IMR-90 (cell line): ENCODE measurements around the gene NEK4. TPM values are rescaled to one million over a fixed set of nuclear protein-coding genes. Genes with fewer than 3 reads are reported as not detected.

Experiments
- ATAC-seq: fragments of 200-7000 bp; cut with Tn5 transposase; 2 replicates; pipeline ENCODE4 v1.9.1; 2020; ENCODE audit warnings: low read depth, mild to moderate bottlenecking, moderate library complexity
- BruUV-seq: library from RNA; stranded (reverse); fragments of 400-500 nt; replicated peaks from 2 replicates; lab custom pipeline; 2021; lab: Mats Ljungman, UMichigan
- CTCF ChIA-PET: fragments of 300-600 bp; formaldehyde crosslinking; extraction: SDS; loops from one replicate; lab custom pipeline; 2021; ENCODE audit warnings: antibody characterized with exemption; lab: Yijun Ruan, JAX
- POLR2A ChIA-PET: fragments of 300-600 bp; sonication (Branson Sonifier 250); formaldehyde crosslinking; loops from one replicate; lab custom pipeline; 2022; ENCODE audit warnings: antibody characterized with exemption; ENCODE audit not compliant: unreplicated experiment; lab: Charles Lee
- DNase-seq: peaks from one replicate; pipeline ENCODE4 v3.0.0; 2013
- H2AFZ ChIP-seq: replicated peaks from 2 replicates; pipeline ENCODE3; 2013; ENCODE audit warnings: low read length, mild to moderate bottlenecking; ENCODE audit not compliant: poor library complexity
- H2AK5ac ChIP-seq: 2 replicates; pipeline ENCODE4 v1.6.1; 2013; ENCODE audit warnings: low read depth, low read length, inconsistent platforms
- H2AK9ac ChIP-seq: replicated peaks from 2 replicates; pipeline ENCODE3; 2013; ENCODE audit warnings: mild to moderate bottlenecking, low read depth, low read length, moderate library complexity; ENCODE audit not compliant: poor library complexity
- H2BK120ac ChIP-seq: 2 replicates; pipeline ENCODE4 v1.6.1; 2013; ENCODE audit warnings: low read depth, low read length, inconsistent platforms
- H2BK15ac ChIP-seq: 3 replicates; pipeline ENCODE4 v1.6.1; 2013; ENCODE audit warnings: low read depth, low read length, inconsistent platforms
- H2BK20ac ChIP-seq: 2 replicates; pipeline ENCODE4 v1.6.1; 2013; ENCODE audit warnings: low read depth, mild to moderate bottlenecking, inconsistent platforms, low read length, moderate library complexity
- H2BK5ac ChIP-seq: 2 replicates; pipeline ENCODE4 v1.6.1; 2013; ENCODE audit warnings: mild to moderate bottlenecking, low read depth, low read length, inconsistent platforms; ENCODE audit not compliant: poor library complexity, severe bottlenecking
- H3K14ac ChIP-seq: replicated peaks from 2 replicates; pipeline ENCODE4 v1.6.1; 2013; ENCODE audit warnings: low read depth, low read length, inconsistent platforms
- H3K18ac ChIP-seq: 2 replicates; pipeline ENCODE4 v1.6.1; 2013; ENCODE audit warnings: low read depth, low read length, control low read depth
- H3K23ac ChIP-seq: 2 replicates; pipeline ENCODE4 v1.6.1; 2013; ENCODE audit warnings: low read depth, low read length, inconsistent platforms
- H3K27ac ChIP-seq: 2 replicates; pipeline ENCODE4 v1.5.1; 2013; ENCODE audit warnings: mild to moderate bottlenecking, control low read depth, low read length; ENCODE audit not compliant: insufficient read depth
- H3K27me3 ChIP-seq: 2 replicates; pipeline ENCODE4 v1.6.1; 2013; ENCODE audit warnings: low read length; ENCODE audit not compliant: control insufficient read depth, insufficient read depth
- H3K36me3 ChIP-seq: 2 replicates; pipeline ENCODE4 v1.6.1; 2013; ENCODE audit warnings: low read length, mixed read lengths; ENCODE audit not compliant: control insufficient read depth, insufficient read depth
- H3K4ac ChIP-seq: 2 replicates; pipeline ENCODE4 v1.6.1; 2013; ENCODE audit warnings: low read depth, low read length, inconsistent platforms
- H3K4me1 ChIP-seq: 2 replicates; pipeline ENCODE4 v1.6.1; 2013; ENCODE audit warnings: low read length, mixed read lengths; ENCODE audit not compliant: control insufficient read depth, insufficient read depth
- H3K4me2 ChIP-seq: 2 replicates; pipeline ENCODE4 v1.6.1; 2013; ENCODE audit warnings: low read depth, mild to moderate bottlenecking, control low read depth, low read length, moderate library complexity
- H3K4me3 ChIP-seq: 2 replicates; pipeline ENCODE4 v1.5.1; 2013; ENCODE audit warnings: low read depth, mild to moderate bottlenecking, control low read depth, low read length, moderate library complexity; ENCODE audit not compliant: insufficient read depth
- H3K56ac ChIP-seq: 2 replicates; pipeline ENCODE4 v1.6.1; 2013; ENCODE audit warnings: low read length, inconsistent platforms; ENCODE audit not compliant: insufficient read depth; ENCODE audit errors: extremely low read depth
- H3K79me1 ChIP-seq, 2 experiments: 2 replicates each; pipeline ENCODE4 v1.6.1; 2013; ENCODE audit warnings: low read length in 2 of 2, inconsistent platforms in 1 of 2, low read depth in 1 of 2
- H3K9ac ChIP-seq: 2 replicates; pipeline ENCODE4 v1.6.1; 2013; ENCODE audit warnings: low read depth, low read length, control low read depth
- H3K9me1 ChIP-seq: 2 replicates; pipeline ENCODE4 v1.6.1; 2013; ENCODE audit warnings: low read length, inconsistent platforms; ENCODE audit not compliant: insufficient read depth
- H3K9me3 ChIP-seq: 2 replicates; pipeline ENCODE4 v1.6.1; 2013; ENCODE audit warnings: low read length; ENCODE audit not compliant: control insufficient read depth, insufficient read depth
- H4K20me1 ChIP-seq: 2 replicates; pipeline ENCODE4 v1.6.1; 2013; ENCODE audit warnings: low read length, inconsistent platforms; ENCODE audit not compliant: insufficient read depth
- H4K5ac ChIP-seq: 2 replicates; pipeline ENCODE4 v1.6.1; 2013; ENCODE audit warnings: mild to moderate bottlenecking, low read depth, low read length, control low read depth
- H4K8ac ChIP-seq, 2 experiments: 2 replicates each; pipeline ENCODE4 v1.6.1; 2013; ENCODE audit warnings: low read depth in 2 of 2, low read length in 2 of 2, control low read depth in 1 of 2, inconsistent platforms in 1 of 2
- H4K91ac ChIP-seq: 2 replicates; pipeline ENCODE4 v1.6.1; 2013; ENCODE audit warnings: low read depth, low read length, inconsistent platforms; ENCODE audit not compliant: insufficient read depth
- CHD1 ChIP-seq: IDR thresholded peaks from 2 replicates; pipeline ENCODE4 v1.6.1; 2012; ENCODE audit warnings: low read depth, low read length, improper control_type of control experiment
- MAFK ChIP-seq: IDR thresholded peaks from 2 replicates; pipeline ENCODE4 v1.6.1; 2012; ENCODE audit warnings: low read depth, low read length, improper control_type of control experiment
- MXI1 ChIP-seq: IDR thresholded peaks from 2 replicates; pipeline ENCODE4 v1.6.1; 2012; ENCODE audit warnings: low read depth, mild to moderate bottlenecking, low read length, moderate library complexity, borderline replicate concordance
- NFE2L2 ChIP-seq: fragments of 150-350 bp; IDR thresholded peaks from 2 replicates; pipeline ENCODE4 v1.6.1; 2016; ENCODE audit warnings: low read depth, mild to moderate bottlenecking, low read length
- RAD21 ChIP-seq: IDR thresholded peaks from 2 replicates; pipeline ENCODE4 v1.6.1; 2012; ENCODE audit warnings: low read length, improper control_type of control experiment
- RCOR1 ChIP-seq: IDR thresholded peaks from 2 replicates; pipeline ENCODE4 v1.6.1; 2012; ENCODE audit warnings: mild to moderate bottlenecking, low read length, improper control_type of control experiment; ENCODE audit not compliant: insufficient replicate concordance
- SMC3 ChIP-seq: fragments of 150-350 bp; IDR thresholded peaks from 2 replicates; pipeline ENCODE4 v1.6.1; 2016; ENCODE audit warnings: low read depth, mild to moderate bottlenecking, antibody characterized with exemption, low read length, moderate library complexity
- WGBS, 2 experiments: methylation state at CpG; one replicate each; pipeline versions ENCODE4 v1.1.5 to v1.1.7; 2013; ENCODE audit warnings: missing lambda C conversion rate in 2 of 2; ENCODE audit not compliant: insufficient read length in 1 of 2; ENCODE audit errors: extremely low coverage in 2 of 2; 5-methylcytosine and 5-hydroxymethylcytosine counted together
- dilution Hi-C: fragments of 300-500 bp; cut with HindIII; formaldehyde crosslinking; loops from one replicate; pipeline ENCODE4 v1.14.3; 2018; ENCODE audit warnings: low sequenced_read_pairs; ENCODE audit not compliant: unreplicated experiment
- in situ Hi-C: fragments of 300-500 bp; cut with MboI; formaldehyde crosslinking; loops from 3 replicates; pipeline ENCODE4 v1.14.3; 2019; ENCODE audit warnings: low sequenced_read_pairs, inconsistent platforms, mixed read lengths
- intact Hi-C: fragments of 100-400 bp; cut with micrococcal nuclease; formaldehyde crosslinking; loops from 2 replicates; pipeline ENCODE4 v1.10.0; 2022
- polyA plus RNA-seq, 3 experiments: library from polyadenylated mRNA; depleted of rRNA; stranded (reverse); fragments of >200 nt; gene quantifications; 2 replicates each; pipeline ENCODE4 v1.2.3, GENCODE V29; 2012; ENCODE audit warnings: low replicate concordance in 1 of 3
- total RNA-seq: library from RNA; depleted of rRNA; stranded (reverse); fragments of >200 nt; gene quantifications from 2 replicates; pipeline ENCODE4 v1.2.3, GENCODE V29; 2012
- TF ChIP-seq, protein P1 (sequence below): fragments of 150-350 bp; IDR thresholded peaks from 2 replicates; pipeline ENCODE4 v1.6.1; 2016; ENCODE audit warnings: low read depth, mild to moderate bottlenecking, low read length, moderate library complexity, borderline replicate concordance
- TF ChIP-seq, protein P2 (sequence below): conservative IDR thresholded peaks from 2 replicates; pipeline ENCODE4 v1.5.1; 2012; ENCODE audit warnings: mild to moderate bottlenecking, low read depth, low read length, improper control_type of control experiment

Gene NEK4
- total and polyA plus RNA-seq, 2 of the 4 experiments (the other 2 are of a cell fraction) = 10.3 to 24.7 TPM

DNA sequence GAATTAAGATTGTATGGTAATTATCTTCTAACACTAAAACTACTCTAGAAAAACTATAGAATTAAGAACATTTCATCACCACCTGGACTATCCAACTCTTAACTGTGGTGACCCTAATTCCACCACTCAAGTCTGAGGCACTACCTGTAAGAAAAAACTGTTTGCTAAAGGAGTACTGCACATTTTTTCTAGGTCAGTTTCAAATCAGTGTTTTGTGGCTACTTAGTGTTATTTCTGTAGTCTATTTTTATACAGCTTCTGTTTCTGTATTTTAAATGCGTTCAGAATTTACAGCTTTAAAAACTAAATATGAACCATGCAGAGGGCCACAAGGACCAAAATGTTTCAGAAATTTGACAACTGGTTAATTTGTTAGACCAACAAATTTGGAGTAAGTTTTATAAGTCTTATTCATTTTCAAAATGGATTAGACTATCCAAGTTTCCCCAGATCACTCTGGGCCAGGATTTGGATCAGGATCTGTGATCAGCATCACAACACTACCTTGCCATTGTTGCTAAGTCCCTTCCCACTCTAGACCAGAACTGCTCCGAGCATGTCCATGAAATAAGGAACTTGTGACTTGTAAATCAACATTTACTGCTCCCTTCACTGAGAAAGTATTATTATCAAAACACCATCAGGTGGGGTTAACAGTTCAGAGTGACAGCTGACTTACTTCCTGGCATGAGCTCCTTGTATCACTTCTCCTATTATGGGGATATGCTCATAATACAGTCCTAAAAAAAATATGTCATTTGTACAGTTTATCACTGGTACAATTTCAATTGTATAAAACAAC, 73.7 kb downstream of the NEK4 start:
- H2AK5ac ChIP-seq = no peak overlapping the region
- H2AK9ac ChIP-seq = no peak overlapping the region
- H3K4me3 ChIP-seq = no peak overlapping the region
- H3K9me3 ChIP-seq = no peaks in the 10 kb centered on the region
- H4K91ac ChIP-seq = no peak overlapping the region
- POLR2A ChIA-PET = no interaction called here
- dilution Hi-C loops (no loop called here), in situ Hi-C loops (no loop called here), intact Hi-C loops (no loop called here)
- peaks cover 31 to 50% of the 10 kb centered on the region in 2 experiments for H3K79me1 ChIP-seq
- H3K4ac ChIP-seq = no peak overlapping the region
- peaks cover 54% of the 10 kb centered on the region for H3K36me3 ChIP-seq
- no peak overlapping the region for H3K23ac ChIP-seq
- H3K4me2 ChIP-seq = no peak overlapping the region
- no peak overlapping the region for H4K8ac ChIP-seq
- H3K9me1 ChIP-seq = peaks cover 3% of the 10 kb centered on the region; the same call in 1 of the 2 replicates
- H3K18ac ChIP-seq = no peak overlapping the region
- no peak for DNase-seq
- H2BK5ac ChIP-seq = no peak overlapping the region
- no TSS peak for BruUV-seq
- no peak overlapping the region for H2AFZ ChIP-seq
- H3K27ac ChIP-seq = no peak overlapping the region
- H2BK120ac ChIP-seq = no peak overlapping the region
- ATAC-seq = no peak
- no peak overlapping the region for H3K56ac ChIP-seq
- TF ChIP-seq NFE2L2 = no peak
- TF ChIP-seq MXI1 = no peak
- TF ChIP-seq, protein P1, sequence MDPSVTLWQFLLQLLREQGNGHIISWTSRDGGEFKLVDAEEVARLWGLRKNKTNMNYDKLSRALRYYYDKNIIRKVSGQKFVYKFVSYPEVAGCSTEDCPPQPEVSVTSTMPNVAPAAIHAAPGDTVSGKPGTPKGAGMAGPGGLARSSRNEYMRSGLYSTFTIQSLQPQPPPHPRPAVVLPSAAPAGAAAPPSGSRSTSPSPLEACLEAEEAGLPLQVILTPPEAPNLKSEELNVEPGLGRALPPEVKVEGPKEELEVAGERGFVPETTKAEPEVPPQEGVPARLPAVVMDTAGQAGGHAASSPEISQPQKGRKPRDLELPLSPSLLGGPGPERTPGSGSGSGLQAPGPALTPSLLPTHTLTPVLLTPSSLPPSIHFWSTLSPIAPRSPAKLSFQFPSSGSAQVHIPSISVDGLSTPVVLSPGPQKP = no peak
- no peak for TF ChIP-seq SMC3
- TF ChIP-seq, protein P2, sequence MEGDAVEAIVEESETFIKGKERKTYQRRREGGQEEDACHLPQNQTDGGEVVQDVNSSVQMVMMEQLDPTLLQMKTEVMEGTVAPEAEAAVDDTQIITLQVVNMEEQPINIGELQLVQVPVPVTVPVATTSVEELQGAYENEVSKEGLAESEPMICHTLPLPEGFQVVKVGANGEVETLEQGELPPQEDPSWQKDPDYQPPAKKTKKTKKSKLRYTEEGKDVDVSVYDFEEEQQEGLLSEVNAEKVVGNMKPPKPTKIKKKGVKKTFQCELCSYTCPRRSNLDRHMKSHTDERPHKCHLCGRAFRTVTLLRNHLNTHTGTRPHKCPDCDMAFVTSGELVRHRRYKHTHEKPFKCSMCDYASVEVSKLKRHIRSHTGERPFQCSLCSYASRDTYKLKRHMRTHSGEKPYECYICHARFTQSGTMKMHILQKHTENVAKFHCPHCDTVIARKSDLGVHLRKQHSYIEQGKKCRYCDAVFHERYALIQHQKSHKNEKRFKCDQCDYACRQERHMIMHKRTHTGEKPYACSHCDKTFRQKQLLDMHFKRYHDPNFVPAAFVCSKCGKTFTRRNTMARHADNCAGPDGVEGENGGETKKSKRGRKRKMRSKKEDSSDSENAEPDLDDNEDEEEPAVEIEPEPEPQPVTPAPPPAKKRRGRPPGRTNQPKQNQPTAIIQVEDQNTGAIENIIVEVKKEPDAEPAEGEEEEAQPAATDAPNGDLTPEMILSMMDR = no peak
- no peak for TF ChIP-seq RAD21
- TF ChIP-seq MAFK = no peak
- TF ChIP-seq CHD1 = no peak
- no peak for TF ChIP-seq RCOR1
- peaks cover 18% of the 10 kb centered on the region for H4K20me1 ChIP-seq
- H2BK15ac ChIP-seq = no peak overlapping the region
- H3K14ac ChIP-seq = no peak overlapping the region
- no peak overlapping the region for H4K5ac ChIP-seq
- no peak overlapping the region for H2BK20ac ChIP-seq
- no CpG with 5 or more reads among the region's 2 CpGs for WGBS, 2 experiments
- CTCF ChIA-PET = no interaction called here
- H3K27me3 ChIP-seq = no peaks in the 10 kb centered on the region
- no peaks in the 10 kb centered on the region; the same call in 1 of the 2 replicates for H3K4me1 ChIP-seq
- no peak overlapping the region for H3K9ac ChIP-seq
